ENCODE results near the gene SWSAP1.

The SWSAP1 gene

GRCh38 chr19:11361771-11362731 is 12.4 kb upstream of the SWSAP1 start:
- TF ChIP-seq ZNF274 (IDR thresholded peaks at IDR 0.05; ENCODE audit: low read depth, low read length), result no peak
- no peak overlapping the region for H3K4me3 ChIP-seq (ENCODE audit: low read length)

- TF ChIP-seq ZNF274 (IDR thresholded peaks at IDR 0.05; ENCODE audit: low read depth, low read length), result no peak
- H3K4me3 ChIP-seq (ENCODE audit: low read length), result no peak overlapping the region
These were observed 10.6 kb upstream of the SWSAP1 start for GRCh38 chr19:11363881-11364280.

GRCh38 chr19:11364296-11364904 is 10.1 kb upstream of the SWSAP1 start:
- no peak overlapping the region for H3K4me3 ChIP-seq (ENCODE audit: low read length)
- TF ChIP-seq ZNF274 (IDR thresholded peaks at IDR 0.05; ENCODE audit: low read depth, low read length), result no peak

GRCh38 chr19:11364935-11365334 is 9.5 kb upstream of the SWSAP1 start:
- TF ChIP-seq ZNF274 (IDR thresholded peaks at IDR 0.05; ENCODE audit: low read depth, low read length), result no peak
- no peak overlapping the region for H3K4me3 ChIP-seq (ENCODE audit: low read length)

GRCh38 chr19:11365557-11366117 is 8.8 kb upstream of the SWSAP1 start:
- no peak for TF ChIP-seq ZNF274 (IDR thresholded peaks at IDR 0.05; ENCODE audit: low read depth, low read length)
- no peak overlapping the region for H3K4me3 ChIP-seq (ENCODE audit: low read length)

- no peak for TF ChIP-seq ZNF274 (IDR thresholded peaks at IDR 0.05; ENCODE audit: low read depth, low read length)
- no peak overlapping the region for H3K4me3 ChIP-seq (ENCODE audit: low read length)
These were observed 6.9 kb upstream of the SWSAP1 start for GRCh38 chr19:11367528-11367927.

- no peak for TF ChIP-seq ZNF274 (IDR thresholded peaks at IDR 0.05; ENCODE audit: low read depth, low read length)
- H3K4me3 ChIP-seq (ENCODE audit: low read length), result no peak overlapping the region
These were observed 3.7 kb upstream of the SWSAP1 start for GRCh38 chr19:11370744-11371143.

- peak overlapping the region; percentile 57; the same call in 1 of the 2 replicates for H3K4me3 ChIP-seq (ENCODE audit: low read length)
- TF ChIP-seq ZNF274 (IDR thresholded peaks at IDR 0.05; ENCODE audit: low read depth, low read length), result no peak
These were observed 1.1 kb upstream of the SWSAP1 start for GRCh38 chr19:11373166-11373884.

- TF ChIP-seq ZNF274 (IDR thresholded peaks at IDR 0.05; ENCODE audit: low read depth, low read length), result no peak
- H3K4me3 ChIP-seq (ENCODE audit: low read length), result peak overlapping the region; percentile 57
These were observed 507 bp upstream of the SWSAP1 start for GRCh38 chr19:11373885-11374432.

- peak overlapping the region; percentile 72 for H3K4me3 ChIP-seq (ENCODE audit: low read length)
- no peak for TF ChIP-seq ZNF274 (IDR thresholded peaks at IDR 0.05; ENCODE audit: low read depth, low read length)
These were observed 880 bp downstream of the SWSAP1 start for GRCh38 chr19:11375143-11375948.

- no peak overlapping the region for H3K4me3 ChIP-seq (ENCODE audit: low read length)
- TF ChIP-seq ZNF274 (IDR thresholded peaks at IDR 0.05; ENCODE audit: low read depth, low read length), result no peak
These were observed 2.8 kb downstream of the SWSAP1 start for GRCh38 chr19:11377237-11377636.

GRCh38 chr19:11377756-11378155 is 3.3 kb downstream of the SWSAP1 start:
- TF ChIP-seq ZNF274 (IDR thresholded peaks at IDR 0.05; ENCODE audit: low read depth, low read length), result no peak
- H3K4me3 ChIP-seq (ENCODE audit: low read length), result no peak overlapping the region
